ENCODE data around the gene CFAP161. TPM values are rescaled to one million over a fixed set of nuclear protein-coding genes. Genes with fewer than 3 reads are reported as not detected.

CFAP161 gene
- total and polyA plus RNA-seq, 2 experiments from 2014 or later: 0.13 TPM; not detected in 1

- Histone ChIP-seq H3K27ac (ENCODE audit: low read depth) (no peak overlapping the region), H3K36me3 (ENCODE audit: insufficient read depth) (no peaks in the 10 kb centered on the region), H3K4me1 (ENCODE audit: insufficient read depth) (peaks cover 7% of the 10 kb centered on the region), H3K4me2 (no peak overlapping the region), H4K20me1 (replicated peaks; ENCODE audit: insufficient read depth) (no peaks in the 10 kb centered on the region), H3K79me2 (replicated peaks; ENCODE audit: insufficient read depth) (no peaks in the 10 kb centered on the region), H2AFZ (no peak overlapping the region), H3F3A (replicated peaks; ENCODE audit: low read depth) (no peaks in the 10 kb centered on the region), H3K4me3 (no peak overlapping the region), H3K27me3 (ENCODE audit: insufficient read depth) (no peaks in the 10 kb centered on the region), H3K9me2 (ENCODE audit: insufficient read depth) (no peaks in the 10 kb centered on the region)
- Mint-ChIP-seq H3K27me3 (ENCODE audit: insufficient read depth, low read depth, poor library complexity) (peaks cover 6% of the 10 kb centered on the region), H3K36me3 (ENCODE audit: low read depth) (no peaks in the 10 kb centered on the region), H3K27ac (no peak overlapping the region), H3K4me3 (no peak overlapping the region), H3K4me1 (peaks cover 7% of the 10 kb centered on the region), H3K9me3 (no peaks in the 10 kb centered on the region)
- DNase-seq (ENCODE audit: low spot score): peak; percentile 66
- peak; percentile 54 to 67 for TF ChIP-seq CTCF (conservative IDR thresholded peaks at IDR 0.05; ENCODE audit: low read depth in 2 of 2)
- no peak for TF ChIP-seq EZH2phosphoT487 (IDR thresholded peaks at IDR 0.05; ENCODE audit: unreplicated experiment)
- peak; percentile 71 for ATAC-seq
Observed at GRCh38 chr15:81108427-81108826, 25.6 kb upstream of the CFAP161 start.

GRCh38 chr15:81111018-81111417 is 23.1 kb upstream of the CFAP161 start:
- no peak overlapping the region for H3K4me3 ChIP-seq
- H3K27ac ChIP-seq (ENCODE audit: low read depth): no peak overlapping the region
- H3K9me2 ChIP-seq (ENCODE audit: insufficient read depth): no peaks in the 10 kb centered on the region
- Mint-ChIP-seq H3K4me1 (peaks cover 17% of the 10 kb centered on the region), H3K36me3 (ENCODE audit: low read depth) (no peaks in the 10 kb centered on the region), H3K27ac (no peak overlapping the region), H3K27me3 (ENCODE audit: insufficient read depth, low read depth, poor library complexity) (peaks cover 3% of the 10 kb centered on the region), H3K9me3 (no peaks in the 10 kb centered on the region), H3K4me3 (no peak overlapping the region)
- peak overlapping the region; percentile 53; the same call in 1 of the 2 replicates for H2AFZ ChIP-seq
- no peaks in the 10 kb centered on the region for H4K20me1 ChIP-seq (replicated peaks; ENCODE audit: insufficient read depth)
- H3K4me1 ChIP-seq (ENCODE audit: insufficient read depth): peaks cover 13% of the 10 kb centered on the region
- H3K4me2 ChIP-seq: no peak overlapping the region
- DNase-seq (ENCODE audit: low spot score) (no peak), ATAC-seq (no peak)
- no peaks in the 10 kb centered on the region for H3K79me2 ChIP-seq (replicated peaks; ENCODE audit: insufficient read depth)
- no peaks in the 10 kb centered on the region for H3F3A ChIP-seq (replicated peaks; ENCODE audit: low read depth)
- no peaks in the 10 kb centered on the region for H3K27me3 ChIP-seq (ENCODE audit: insufficient read depth)
- no peaks in the 10 kb centered on the region for H3K36me3 ChIP-seq (ENCODE audit: insufficient read depth)
- TF ChIP-seq ETS1 (IDR thresholded peaks at IDR 0.05) (no peak), JUNB (IDR thresholded peaks at IDR 0.05; ENCODE audit: unreplicated experiment) (no peak), ZNF114 (CRISPR knock-in tag; IDR thresholded peaks at IDR 0.05) (no peak), ZNF331 (CRISPR knock-in tag; IDR thresholded peaks at IDR 0.05; ENCODE audit: low read depth) (no peak), REST (IDR thresholded peaks at IDR 0.05; ENCODE audit: unreplicated experiment) (no peak), POLR2AphosphoS5 (IDR thresholded peaks at IDR 0.05; ENCODE audit: low read depth) (no peak), STAT1 (IDR thresholded peaks at IDR 0.05; ENCODE audit: unreplicated experiment) (no peak), CREB1 (CRISPR knock-in tag; IDR thresholded peaks at IDR 0.05; ENCODE audit: low read depth) (no peak), CTCF (conservative IDR thresholded peaks at IDR 0.05; ENCODE audit: low read depth in 2 of 2) (no peak), NANOG (IDR thresholded peaks at IDR 0.05; ENCODE audit: borderline replicate concordance) (no peak), EZH2phosphoT487 (IDR thresholded peaks at IDR 0.05; ENCODE audit: unreplicated experiment) (no peak), EZH2 (IDR thresholded peaks at IDR 0.05; ENCODE audit: low read depth, unreplicated experiment) (no peak)

All from GM23338 (cell line).